HG02623 (cell line): Measurements from ENCODE around the gene VAMP2.

Experiments
- ATAC-seq: cut with Tn5 transposase; IDR thresholded peaks from one replicate; pipeline ENCODE4 v1.9.1; 2021; ENCODE audit warnings: moderate library complexity; ENCODE audit not compliant: unreplicated experiment

VAMP2 gene

DNA sequence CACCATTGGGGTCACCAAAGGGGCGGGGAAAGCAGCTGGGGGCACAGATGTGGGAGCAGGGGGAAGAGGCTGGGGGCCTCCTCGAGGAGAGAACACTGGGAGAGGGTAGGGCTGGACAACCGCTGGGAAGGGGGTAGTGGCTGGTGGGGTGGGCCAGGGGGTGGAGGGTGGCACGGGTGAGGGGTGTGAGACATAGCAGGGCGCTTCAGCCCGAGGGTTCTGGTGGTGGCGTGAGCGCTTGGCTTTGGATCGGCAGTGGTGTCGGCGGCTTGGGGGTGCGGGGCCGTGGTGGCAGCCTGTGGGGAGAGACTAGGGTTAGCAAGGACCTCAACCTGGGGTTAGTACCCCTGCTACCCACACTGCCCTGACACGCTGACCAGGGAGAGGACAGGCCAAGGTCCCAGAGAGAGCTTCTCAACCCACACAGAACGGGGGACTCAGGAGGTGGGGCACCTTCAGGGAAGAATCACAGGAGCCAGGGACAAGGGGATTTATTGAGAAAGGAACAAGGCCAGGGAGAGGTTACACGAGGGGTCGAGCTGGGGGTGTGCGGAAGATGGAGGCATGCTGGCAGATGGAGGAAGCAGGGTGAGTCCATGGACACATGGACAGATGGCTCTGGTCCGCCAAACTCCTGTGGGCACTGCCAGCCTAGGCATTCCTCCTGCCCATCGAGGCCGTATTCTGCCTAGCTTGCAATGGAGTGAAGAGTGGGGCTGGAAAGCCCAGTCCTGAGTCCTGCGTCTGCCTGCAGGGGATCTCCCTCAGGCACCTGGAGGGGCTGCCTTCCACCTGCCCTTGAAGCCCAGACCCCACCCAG is 19.0 kb downstream of the VAMP2 start:
- ATAC-seq: no peak

DNA sequence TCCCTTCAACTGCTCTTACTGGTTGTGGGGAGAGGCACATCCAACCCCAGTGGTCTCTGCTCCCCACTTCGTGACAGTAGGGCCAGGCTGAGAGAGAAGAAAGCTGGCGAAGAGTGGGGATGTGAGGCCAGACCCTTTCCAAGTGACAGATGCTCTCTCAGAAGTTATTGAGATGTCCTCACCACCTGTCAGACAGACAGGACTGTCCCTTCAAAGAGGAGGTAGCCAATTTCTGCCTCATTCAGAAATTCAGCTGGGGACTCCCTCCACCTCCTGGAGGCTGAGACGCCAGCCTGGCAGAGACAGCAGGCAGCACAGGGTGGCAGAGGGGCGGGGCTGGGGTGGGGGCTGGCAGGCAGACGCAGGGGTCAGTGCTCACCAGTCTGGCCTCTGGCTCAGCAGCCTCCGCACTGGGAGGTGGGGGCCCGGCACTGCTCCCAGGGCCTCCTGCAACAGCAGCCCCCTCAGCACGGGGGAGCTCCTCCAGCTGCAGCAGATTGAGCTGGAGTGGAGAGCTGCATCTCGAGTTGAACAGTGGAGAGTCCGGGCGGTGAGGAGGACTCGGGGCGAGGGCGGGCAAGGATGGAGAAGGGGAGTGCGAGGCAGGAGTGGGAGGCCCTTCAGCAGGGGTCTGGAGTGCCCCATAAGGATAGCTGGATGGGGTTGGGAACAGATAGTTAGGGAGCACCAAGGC is 19.7 kb downstream of the VAMP2 start:
- no peak for ATAC-seq

DNA sequence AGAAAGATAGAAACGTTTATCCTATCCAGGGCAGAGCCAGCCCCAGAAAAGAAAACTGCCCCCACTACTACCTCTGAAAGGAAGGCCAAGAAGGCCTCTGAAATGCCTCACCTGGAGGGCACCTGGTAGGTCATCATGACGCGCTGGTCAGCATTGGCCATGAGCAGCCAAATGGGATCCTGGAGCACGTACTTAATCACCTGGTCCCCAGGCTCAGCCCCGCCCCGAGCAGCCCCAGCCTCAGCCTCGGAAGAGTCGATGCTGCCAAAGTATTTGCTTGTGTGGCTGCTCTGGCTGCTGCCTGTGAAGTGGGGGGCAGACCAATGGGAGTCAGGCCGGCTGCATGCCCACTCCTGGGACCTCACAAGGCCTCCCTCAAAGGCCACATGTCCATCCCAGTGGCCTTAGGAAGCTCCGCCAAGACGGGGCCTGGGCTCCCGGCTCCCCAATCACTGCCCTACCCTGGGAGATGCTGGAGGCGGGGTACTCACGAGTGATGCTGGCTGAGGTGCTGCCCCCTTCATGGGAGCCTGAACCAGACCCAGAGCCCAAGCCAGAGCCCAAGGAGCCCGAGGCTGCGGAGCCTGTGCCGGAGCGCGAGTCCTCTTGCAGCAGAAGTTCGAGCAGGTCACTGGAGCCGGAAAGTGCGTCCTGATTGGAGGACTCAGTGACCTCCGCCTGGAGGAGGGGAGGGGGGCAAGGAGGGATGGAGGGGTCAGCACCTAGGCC is 20.4 kb downstream of the VAMP2 start:
- ATAC-seq: no peak

DNA sequence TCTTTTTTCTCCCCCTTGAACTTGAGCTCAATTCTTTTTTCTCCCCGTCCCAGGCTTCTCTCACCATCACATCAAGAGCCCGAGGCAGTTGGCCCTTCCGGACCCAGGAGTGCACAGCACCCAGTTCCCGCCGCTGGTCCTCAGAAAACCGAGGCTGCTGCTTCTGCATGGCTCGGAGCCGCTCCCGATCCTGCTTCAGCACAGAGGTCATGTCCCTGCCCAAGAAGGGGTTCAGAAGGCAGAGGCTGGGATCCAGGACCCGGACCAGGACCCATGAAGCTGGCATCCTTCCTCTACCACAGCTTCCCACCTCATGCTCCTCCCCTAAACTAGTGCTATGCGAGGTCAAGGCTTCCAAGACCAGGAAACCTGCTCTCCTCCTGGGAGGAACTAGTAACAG is 21.0 kb downstream of the VAMP2 start:
- no peak for ATAC-seq

DNA sequence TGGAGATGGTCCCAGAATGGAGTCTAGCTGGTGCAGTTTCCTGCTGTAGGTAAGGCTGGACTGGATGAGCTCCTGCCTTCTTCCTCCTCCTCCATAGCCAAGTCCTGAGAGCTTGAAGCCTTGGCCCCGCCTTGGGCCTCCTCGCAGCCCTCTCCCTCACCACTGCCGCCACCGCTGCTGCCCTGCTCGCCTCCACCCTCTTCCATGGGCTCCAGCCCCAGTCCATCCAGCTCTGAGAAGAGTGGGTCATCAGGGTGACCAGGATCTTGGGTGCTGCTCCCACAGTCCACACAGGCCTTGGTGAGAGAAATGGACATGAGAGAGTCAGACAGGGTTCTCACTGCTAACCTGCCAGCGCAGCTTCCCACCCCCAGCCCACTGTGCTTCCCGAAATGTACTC is 21.7 kb downstream of the VAMP2 start:
- ATAC-seq: no peak

DNA sequence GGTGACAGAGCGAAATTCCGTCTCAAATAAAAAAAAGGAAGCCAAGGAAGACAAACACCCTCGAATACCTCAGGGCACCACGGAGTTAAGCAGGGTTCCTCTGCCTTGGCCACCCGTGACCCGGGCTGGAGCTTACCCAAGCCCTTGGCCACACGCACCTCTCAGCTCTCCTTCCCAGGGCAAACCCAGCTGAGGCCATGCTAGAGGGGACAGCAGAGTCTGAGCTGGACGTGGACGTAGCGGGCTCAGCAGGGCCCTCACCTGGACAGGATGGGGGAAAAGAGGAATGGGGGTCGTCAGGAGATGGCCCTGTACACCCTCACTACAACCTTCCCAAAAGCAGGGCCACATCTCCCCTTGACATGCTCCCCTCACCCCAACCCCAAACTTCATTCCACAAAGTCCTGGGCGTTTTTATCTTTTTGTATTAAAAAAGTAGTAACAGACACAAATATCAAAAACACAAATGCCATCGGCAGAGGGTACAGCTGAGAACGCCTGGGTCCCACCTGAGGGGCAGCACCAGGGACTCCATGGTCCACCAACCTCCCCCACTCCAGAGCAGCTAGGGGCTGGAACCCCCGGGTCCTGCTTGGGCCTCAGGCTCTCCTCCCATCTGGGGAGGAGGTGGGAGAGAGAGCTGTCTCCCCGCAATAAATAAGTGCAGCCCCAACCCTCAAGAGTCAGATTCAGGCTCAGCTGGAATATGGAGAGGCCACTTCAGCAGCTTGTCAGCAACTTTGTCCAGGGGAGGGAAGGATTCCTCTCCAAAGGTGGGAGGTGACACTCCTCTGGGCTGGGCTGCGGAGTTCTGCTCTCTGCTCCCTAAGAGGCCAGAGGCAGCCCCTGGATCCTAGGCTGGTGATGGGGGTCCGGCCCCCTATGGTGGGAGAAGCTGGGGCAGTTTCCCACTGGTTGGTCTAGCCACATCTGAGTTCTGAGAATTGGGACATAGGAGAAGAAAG is 22.4 kb downstream of the VAMP2 start:
- ATAC-seq: no peak

DNA sequence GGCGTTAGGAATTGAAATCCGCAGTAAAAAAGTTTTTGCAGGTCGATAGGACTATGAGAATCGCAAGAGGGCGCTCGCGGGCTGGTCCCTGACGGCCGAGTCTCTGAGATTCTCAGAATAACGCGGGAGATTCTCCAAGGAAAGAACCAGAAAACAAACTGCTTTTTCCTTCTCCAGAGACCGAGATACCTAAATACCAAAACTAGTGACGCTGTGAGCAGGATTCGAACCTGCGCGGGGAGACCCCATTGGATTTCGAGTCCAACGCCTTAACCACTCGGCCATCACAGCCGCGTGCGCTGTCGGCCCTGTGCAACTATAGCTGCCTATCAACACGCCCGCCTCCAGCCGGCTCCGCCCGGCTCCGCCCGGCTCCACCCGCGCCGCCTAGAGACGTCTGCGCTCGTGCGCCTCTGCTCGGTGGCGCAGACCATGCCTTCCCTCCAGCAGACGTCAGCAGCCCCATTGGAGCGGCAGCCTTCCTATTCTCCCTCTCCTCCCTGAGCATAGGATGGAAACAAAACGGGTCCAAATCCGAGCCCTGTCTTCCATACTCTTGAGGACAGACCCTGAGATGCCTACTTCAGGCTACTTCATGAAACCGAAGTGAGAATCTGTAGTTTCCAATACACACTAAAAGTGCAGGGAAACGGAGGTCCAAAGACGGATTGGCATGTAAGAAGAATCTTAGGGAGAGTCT is 23.9 kb downstream of the VAMP2 start:
- ATAC-seq: peak; percentile 83

DNA sequence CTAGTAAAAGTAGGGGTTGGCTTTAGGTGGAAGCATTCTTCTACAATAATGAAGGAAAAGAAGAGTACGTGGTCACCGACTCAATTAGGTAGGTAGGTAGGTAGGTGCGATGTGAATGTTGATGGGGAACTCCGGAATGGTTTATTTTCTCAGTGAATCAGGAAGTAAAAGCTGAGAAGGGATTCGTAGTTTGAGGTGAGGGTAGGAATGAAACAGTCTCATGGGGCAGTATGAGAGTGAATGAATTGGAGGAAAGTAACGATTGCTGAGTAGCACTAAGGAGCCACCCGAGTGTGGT is 24.4 kb downstream of the VAMP2 start:
- no peak for ATAC-seq

DNA sequence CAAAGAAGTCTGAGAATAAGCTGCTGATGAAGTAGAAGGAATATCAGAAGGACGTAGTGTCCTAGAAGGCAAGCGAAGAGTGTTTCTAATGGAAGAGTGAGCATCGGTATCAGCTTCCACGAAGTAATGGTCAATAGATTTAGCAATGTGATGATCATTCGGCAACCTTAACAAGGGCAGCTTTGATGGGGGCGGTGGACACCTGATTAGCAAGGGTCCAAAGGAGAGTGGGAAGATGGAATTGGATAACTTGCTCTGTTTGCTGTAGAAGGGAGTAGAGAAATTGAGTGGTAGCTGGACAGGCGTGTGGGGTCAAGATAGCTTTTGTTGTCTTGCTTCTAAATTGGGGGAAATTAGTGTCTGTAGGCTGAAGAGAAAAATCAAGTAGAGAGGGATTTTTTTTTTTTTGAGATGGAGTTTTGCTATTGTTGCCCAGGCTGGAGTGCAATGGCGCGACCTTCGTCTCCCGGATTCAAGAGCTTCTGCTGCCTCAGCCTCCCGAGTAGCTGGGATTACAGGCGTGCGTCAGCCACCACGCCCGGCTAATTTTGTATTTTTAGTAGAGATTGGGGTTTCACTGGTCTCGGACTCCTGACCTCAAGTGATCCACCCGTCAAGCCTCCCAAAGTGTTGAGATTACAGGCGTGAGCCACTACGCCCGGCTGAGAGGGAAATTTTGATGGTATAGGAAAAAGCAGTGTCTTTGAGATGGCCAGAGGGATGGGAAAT is 24.9 kb downstream of the VAMP2 start:
- ATAC-seq: no peak

DNA sequence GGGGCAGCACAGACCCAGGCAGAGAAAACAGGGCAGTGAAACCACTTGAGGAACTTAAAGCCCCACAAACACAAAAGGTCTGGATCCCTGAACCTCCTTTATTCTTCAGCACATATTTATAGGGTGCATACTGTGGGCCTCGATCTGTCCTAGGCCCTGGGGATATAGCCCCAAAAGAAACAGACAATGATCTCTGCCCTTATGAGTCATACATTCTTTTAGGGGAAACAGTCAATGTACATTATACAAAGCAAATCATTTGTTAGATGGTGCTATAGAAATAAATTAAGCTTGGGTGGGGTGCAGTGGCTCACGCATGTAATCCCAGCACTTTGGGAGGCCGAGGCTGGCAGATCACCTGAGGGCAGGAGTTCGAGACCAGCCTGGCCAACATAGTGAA is 28.8 kb downstream of the VAMP2 start:
- no peak for ATAC-seq

DNA sequence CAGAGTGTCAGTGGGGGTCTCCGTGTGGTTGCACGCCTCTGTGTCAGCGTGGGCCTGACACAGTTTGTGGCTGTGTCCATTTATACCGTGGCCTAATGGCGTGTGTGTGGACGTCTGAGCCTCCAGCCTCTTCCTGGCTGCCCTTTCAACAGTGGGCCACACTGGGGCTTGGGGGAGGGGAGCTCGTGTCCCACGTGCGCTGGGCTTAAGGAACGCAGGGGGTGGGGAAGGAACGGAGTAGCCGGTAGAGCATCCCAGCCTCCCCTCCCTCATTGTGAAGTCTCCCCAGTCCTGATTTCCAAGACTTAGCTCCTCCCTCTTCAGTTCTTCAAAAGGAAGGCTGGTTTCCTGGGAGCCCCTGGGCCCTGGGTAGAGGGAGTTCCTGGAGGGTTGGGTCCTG is 29.3 kb downstream of the VAMP2 start:
- no peak for ATAC-seq

DNA sequence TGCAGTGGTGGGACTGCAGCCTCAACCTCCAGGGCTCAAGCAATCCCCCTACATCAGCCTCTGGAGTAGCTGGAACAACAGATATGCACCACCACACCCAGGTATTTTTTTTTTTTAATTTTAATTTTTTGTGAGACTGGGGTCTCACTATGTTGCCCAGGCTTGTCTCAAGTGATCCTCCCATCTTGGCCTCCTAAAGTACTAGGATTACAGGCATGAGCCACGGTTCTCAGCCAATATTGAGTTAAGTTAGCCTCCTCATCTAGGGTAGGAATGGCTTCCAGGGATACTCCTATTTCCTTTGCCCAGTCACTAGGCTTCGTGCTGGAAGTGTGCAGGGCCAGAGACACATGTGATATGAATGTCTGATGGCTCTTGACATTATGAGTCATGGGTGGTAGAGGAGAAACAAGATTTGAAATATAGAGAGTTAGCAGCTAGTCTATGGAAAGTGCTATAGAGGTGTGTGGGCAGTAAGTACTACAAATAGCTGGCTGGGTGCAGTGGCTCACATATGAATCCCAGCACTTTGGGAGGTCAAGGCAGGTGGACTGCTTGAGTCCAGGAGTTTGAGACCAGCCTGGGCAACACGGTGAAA is 30.8 kb downstream of the VAMP2 start:
- ATAC-seq: no peak

DNA sequence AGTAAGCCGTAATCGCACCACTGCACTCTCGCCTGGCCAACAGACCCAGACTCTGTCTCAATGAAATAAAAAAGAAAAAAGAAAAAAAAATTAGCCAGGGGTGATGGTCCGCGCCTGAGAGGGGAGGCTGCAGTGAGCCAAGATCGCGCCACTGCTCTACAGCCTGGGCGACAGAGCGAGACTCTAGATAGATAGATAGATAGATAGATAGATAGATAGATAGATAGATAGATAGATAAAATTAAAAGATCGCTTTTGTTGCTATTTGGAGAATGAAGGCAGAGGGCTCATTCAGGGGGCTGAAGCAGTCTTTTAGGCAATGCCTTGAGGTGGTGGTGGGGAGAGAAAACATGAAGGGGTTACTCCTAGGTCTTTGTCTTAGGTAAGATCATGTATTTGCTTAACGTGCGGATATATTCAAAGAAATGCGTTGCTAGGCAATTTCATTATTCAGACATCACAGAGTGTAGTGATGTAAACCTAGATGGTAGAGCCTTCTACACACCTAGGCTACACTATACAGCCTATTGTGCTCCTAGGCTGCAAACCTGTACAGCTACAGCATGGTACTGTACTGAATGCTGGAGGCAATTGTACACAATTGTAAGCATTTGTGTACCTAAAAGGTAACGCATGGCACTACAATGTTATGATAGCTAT is 34.5 kb downstream of the VAMP2 start:
- no peak for ATAC-seq

DNA sequence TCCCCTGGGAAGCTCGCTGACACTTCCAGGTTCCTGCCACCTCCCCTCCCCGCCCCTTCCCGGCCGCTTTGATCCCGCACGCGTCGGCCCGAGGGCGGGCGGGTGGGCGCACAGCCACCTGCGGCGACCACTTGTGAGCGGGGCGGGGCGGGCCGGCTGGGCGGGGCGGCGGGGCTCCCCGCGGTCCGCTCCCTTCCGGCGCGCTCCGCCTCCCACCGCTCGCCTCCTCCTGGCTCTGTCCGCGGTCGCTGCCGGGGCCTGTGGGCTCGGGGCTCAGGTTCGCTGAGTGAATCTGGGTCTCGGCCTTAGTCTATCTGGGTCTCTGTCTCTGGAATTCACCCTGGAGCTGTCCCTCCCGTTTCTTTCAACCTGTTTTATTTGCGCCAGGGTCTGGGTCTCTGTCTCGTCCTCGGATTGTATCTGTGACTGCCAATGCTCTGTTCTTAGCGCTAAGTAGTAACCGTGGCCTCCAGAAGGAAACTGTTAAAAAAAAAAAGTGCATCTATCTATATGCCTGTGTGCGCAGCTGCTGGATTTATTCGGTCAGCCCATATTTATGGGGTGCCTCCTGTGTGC is 36.2 kb downstream of the VAMP2 start:
- ATAC-seq: no peak

DNA sequence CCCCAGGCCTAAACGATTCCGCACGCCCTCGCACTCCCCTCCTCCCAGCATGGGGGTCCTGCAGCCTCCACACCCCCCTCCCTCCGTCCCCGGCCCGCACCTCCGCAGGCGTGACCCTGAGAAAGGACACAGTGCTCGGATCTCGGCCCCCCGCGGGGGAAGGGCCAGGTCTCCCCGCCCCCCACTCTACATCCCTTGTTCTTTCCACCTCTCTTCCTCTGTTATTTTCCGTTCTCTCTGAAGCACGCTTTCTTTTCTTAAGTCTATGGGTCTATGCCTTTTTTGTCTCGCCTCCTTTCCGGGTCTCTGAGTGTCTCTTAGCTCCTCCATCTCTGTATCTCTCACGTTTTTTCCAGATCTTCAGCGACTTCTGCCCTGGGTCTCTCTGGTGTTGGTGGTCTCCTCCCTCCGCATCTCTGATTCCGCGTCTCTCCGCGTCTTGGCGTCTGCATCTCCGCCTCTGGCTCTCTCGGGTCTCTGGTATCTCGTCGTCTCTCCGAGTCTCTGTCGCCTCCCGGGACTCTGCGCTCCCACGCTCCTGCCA is 36.7 kb downstream of the VAMP2 start:
- no peak for ATAC-seq

DNA sequence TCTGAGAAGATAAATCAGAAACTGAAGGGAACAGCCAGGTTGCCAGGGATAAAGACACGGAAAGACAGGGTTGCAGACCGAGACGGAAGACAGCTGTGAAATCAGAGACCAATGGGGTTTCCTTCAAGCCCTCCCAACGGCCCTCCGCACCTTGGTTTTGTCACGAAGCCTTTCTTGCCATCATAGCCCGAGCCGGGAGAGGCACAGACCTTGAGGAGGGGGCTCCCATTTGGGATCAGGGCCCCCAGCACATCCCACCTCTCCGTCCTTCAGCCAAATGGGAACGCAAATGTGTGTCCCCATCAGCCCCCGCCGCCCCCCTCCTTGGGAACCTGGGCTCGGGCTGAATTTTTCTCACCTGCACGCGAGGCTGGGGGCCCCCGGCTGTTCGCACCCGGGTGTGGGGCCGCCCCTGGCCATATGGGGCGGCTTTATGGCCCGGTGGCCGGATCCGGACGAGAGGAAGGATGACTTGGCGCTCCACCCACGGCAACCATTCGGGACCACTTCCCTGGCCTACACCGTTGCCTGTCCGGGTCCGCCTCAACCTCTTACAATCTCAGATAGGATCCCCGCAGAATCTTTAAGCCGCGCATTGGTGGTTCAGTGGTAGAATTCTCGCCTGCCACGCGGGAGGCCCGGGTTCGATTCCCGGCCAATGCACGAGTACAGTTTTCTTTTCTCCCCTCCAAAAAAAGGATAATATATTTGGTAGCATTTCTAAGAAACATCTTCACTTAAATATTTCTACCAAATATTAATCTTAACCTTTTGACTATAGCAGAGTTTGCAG is 37.4 kb downstream of the VAMP2 start:
- no peak for ATAC-seq
